Fibroblast of villous mesenchyme (primary cell): ENCODE measurements around the gene KLHL13. TPM values are rescaled to one million over a fixed set of nuclear protein-coding genes. Genes with fewer than 3 reads are reported as not detected.
"Not testable (repeated sequence)": the region's sequence is repeated elsewhere in the genome, so short reads cannot be mapped to it uniquely, and the experiment has no call there.

Source experiments
- DNase-seq: peaks from one replicate; pipeline ENCODE4 v3.0.0-alpha.2; 2010; ENCODE audit warnings: low read depth
- H3K4me3 ChIP-seq: 2 replicates; pipeline ENCODE4 v1.5.1; 2011; ENCODE audit warnings: low read depth, mild to moderate bottlenecking, low read length
- CTCF ChIP-seq: IDR thresholded peaks from 2 replicates; pipeline ENCODE4 v1.5.1; 2012; ENCODE audit warnings: low read depth, mild to moderate bottlenecking, low read length; ENCODE audit not compliant: insufficient read depth
- total RNA-seq: library from RNA; depleted of rRNA; stranded (reverse); fragments of >200 nt; gene quantifications from 2 replicates; pipeline ENCODE4 v1.2.3, GENCODE V29; 2012

Gene KLHL13
- total RNA-seq, 1 donor = 1.3 TPM

- no peak overlapping the region for H3K4me3 ChIP-seq
- no peak for DNase-seq
- TF ChIP-seq CTCF = no peak
Observed at GRCh38 chrX:118148737-118149136, 32.1 kb upstream of the KLHL13 start.

GRCh38 chrX:118147771-118148170 is 31.2 kb upstream of the KLHL13 start:
- not testable (repeated sequence) for DNase-seq

GRCh38 chrX:118143578-118143977 is 27.0 kb upstream of the KLHL13 start:
- H3K4me3 ChIP-seq = no peak overlapping the region
- TF ChIP-seq CTCF = no peak
- no peak for DNase-seq

More at GRCh38 chrX:118147771-118148170, 31.2 kb upstream of the KLHL13 start:
- H3K4me3 ChIP-seq = not testable (repeated sequence)

DNA sequence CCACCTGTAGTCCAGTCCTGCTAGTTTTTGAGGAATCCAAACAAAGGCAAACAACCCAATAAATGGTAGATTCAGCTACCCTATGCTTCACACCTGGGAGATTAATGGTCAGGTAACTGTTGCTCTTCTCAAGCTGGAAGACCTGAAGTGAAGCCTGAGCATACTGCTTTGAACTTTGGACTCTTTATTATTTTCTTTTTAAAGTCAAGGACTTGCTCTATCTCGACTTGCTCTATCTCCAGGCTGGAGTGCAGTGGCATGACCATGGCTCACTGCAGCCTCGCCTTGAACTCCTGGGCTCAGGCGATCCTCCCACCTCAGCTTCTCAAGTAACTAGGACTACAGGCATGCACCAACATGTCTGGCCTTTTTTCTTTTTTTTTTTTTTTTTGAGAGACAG is 14.7 kb upstream of the KLHL13 start:
- DNase-seq = no peak
- no peak overlapping the region for H3K4me3 ChIP-seq
- no peak for TF ChIP-seq CTCF

DNA sequence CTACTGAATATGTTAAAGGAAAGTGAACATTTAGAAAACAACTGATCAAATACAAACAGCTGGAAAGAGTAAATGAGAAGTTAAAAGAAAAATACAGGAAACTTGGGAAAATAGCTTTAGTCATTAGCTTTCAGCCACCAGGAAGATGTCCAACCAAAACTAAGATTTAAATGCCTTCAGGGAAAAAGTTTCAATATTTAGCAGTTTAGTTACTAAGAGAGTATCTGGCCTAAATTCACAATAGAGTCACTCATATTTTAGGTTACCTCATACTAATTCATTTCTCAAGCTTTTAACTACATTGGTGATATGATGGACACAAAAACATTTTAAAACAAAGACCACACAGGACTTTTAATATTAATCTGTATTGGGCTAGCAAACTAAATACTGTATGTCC is 13.1 kb upstream of the KLHL13 start:
- DNase-seq = no peak
- TF ChIP-seq CTCF = no peak
- no peak overlapping the region for H3K4me3 ChIP-seq

DNA sequence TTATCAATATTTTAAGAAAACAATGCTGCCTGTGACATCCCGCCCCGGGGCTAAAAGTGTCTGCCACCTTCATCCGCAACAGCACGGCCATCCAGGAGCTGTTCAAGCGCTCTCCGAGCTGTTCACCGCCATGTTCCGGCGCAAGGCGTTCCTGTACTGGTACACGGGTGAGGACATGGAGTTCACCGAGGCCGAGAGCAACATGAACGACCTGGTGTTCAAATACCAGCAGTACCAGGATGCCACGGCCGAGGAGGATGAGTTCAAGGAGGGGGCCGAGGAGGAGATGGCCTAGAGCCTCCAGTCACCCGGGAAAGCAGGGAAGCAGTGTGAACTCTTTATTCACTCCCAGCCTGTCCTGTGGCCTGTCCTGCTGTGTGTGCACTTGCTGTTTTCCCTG is 12.1 kb upstream of the KLHL13 start:
- no peak for TF ChIP-seq CTCF
- DNase-seq = no peak
- H3K4me3 ChIP-seq = no peak overlapping the region

- H3K4me3 ChIP-seq = no peak overlapping the region
- no peak for TF ChIP-seq CTCF
- DNase-seq = no peak
Observed at GRCh38 chrX:118126286-118126685, 9.7 kb upstream of the KLHL13 start.

DNA sequence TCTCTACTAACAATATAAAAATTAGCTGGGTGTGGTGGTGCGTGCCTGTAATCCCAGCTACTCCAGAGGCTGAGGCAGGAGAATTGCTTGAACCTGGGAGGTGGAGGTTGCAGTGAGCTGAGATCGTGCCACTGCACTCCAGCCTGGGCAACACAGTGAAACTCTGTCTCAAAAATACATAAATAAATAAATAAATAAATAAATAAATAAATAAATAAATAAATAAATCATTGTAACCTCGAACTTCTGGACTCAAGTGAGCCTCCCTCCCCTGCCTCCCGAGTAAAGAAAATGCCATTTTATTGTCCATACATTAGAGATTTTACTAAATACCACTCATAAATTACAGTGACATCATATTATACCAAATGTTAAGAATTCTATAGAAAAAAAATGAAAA is 7.6 kb upstream of the KLHL13 start:
- not testable (repeated sequence) for H3K4me3 ChIP-seq, DNase-seq
